Gastroesophageal sphincter (tissue), 4 donors: ENCODE measurements around the gene RPL41. TPM values are rescaled to one million over a fixed set of nuclear protein-coding genes. Genes with fewer than 3 reads are reported as not detected.

Source experiments
- ATAC-seq: fragments of 150-250 bp; one replicate; pipeline ENCODE4 v1.9.1; 2016; ENCODE audit warnings: mild to moderate bottlenecking, moderate library complexity
- H3K27ac ChIP-seq, 4 donors: fragments of 200-600 bp; sonication (generic) in 3 of 4; 1 replicate in 3 of 4; 2 replicates in 1 of 4; pipeline ENCODE4 v1.5.1; 2016 to 2019
- H3K27me3 ChIP-seq: fragments of 200-600 bp; sonication (generic); one replicate; pipeline ENCODE4 v1.5.1; 2019
- H3K36me3 ChIP-seq, 2 donors: fragments of 200-600 bp; sonication (generic); one replicate each; pipeline ENCODE4 v1.5.1; 2019; ENCODE audit warnings: control low read depth in 1 of 2
- H3K4me1 ChIP-seq, 3 donors: fragments of 200-600 bp; sonication (generic); 1 replicate in 2 of 3; 2 replicates in 1 of 3; pipeline ENCODE4 v1.5.1; 2016 to 2019; ENCODE audit warnings: control low read depth in 2 of 3
- H3K4me3 ChIP-seq, 2 donors: fragments of 200-600 bp; sonication (generic); one replicate each; pipeline ENCODE4 v1.5.1; 2019; ENCODE audit warnings: mild to moderate bottlenecking in 1 of 2, moderate library complexity in 1 of 2
- H3K9me3 ChIP-seq, 3 donors: fragments of 200-600 bp; sonication (generic); one replicate each; pipeline ENCODE4 v1.5.1; 2017 to 2019; ENCODE audit warnings: control low read depth in 2 of 3
- EP300 ChIP-seq: sonication (generic); formaldehyde crosslinking; IDR thresholded peaks from one replicate; pipeline ENCODE4 v1.6.1; 2017; ENCODE audit warnings: antibody characterized with exemption, mild to moderate bottlenecking
- POLR2A ChIP-seq, 2 donors: fragments of 450-650 bp; IDR thresholded peaks; one replicate each; pipeline ENCODE4 v1.6.1; 2017; ENCODE audit warnings: antibody characterized with exemption in 2 of 2, mild to moderate bottlenecking in 2 of 2, moderate library complexity in 1 of 2
- POLR2AphosphoS5 ChIP-seq: sonication (generic); formaldehyde crosslinking; IDR thresholded peaks from one replicate; pipeline ENCODE4 v1.6.1; 2017; ENCODE audit warnings: antibody characterized with exemption
- WGBS, 2 donors: methylation state at CpG; one replicate each; pipeline ENCODE4 v1.1.5; 2018; ENCODE audit warnings: low coverage in 1 of 2; 5-methylcytosine and 5-hydroxymethylcytosine counted together
- total RNA-seq, 4 donors: library from RNA; depleted of rRNA; stranded (reverse); fragments of >200 nt; gene quantifications; one replicate each; pipeline ENCODE4 v1.1.0, GENCODE V29; 2016
- TF ChIP-seq, protein P1 (sequence below), 4 experiments: fragments of 200-600 bp in 2 of 4; fragments of 450-650 bp in 2 of 4; sonication (generic) in 1 of 4; IDR thresholded peaks; one replicate each; pipeline ENCODE4 v1.5.1; 2017 to 2019; ENCODE audit warnings: antibody characterized with exemption in 4 of 4, mild to moderate bottlenecking in 2 of 4, moderate library complexity in 2 of 4

Gene RPL41
- total RNA-seq, 4 donors from 2014 or later, result 1,487 to 4,346 (median 2,874) TPM

DNA sequence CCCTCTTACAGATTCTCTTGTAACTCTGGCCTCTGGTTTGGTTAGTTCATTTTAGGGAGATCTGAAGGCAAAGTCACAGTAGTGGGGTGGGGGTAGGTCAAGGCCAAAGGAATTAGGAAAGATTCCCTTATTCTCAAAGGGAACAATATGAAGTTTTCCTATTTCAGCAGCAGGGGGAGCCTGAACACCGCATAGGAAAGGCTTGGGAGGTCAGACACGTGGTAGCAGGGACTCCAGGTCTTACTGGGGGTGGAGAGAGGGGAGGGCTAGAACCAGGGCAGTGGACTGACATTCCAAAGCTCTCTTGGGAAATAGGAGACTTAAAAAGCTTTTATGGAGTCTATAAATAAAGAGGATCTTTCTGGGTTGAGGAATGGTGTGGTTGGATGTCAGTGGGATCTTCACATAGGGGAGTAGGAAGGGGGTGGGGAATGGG is 2.9 kb downstream of the RPL41 start:
- peak; percentile 63 for ATAC-seq
- Histone ChIP-seq H3K36me3 (peaks cover 3 to 28% of the 10 kb centered on the region in 2 donors), H3K27me3 (no peaks in the 10 kb centered on the region), H3K27ac (peak overlapping the region; percentile 92 to 99 (median 96)), H3K9me3 (no peaks in the 10 kb centered on the region), H3K4me3 (peak overlapping the region; percentile 64 to 81), H3K4me1 (peaks cover 11 to 71% (median 22%) of the 10 kb centered on the region in 3 donors)
- 0% methylated on average over 2 of the region's 2 CpGs; no CpG with 5 or more reads in 1 of the 2 donors for WGBS, 2 donors
- no peak for TF ChIP-seq POLR2A (IDR thresholded peaks at IDR 0.05)
- peak; percentile 67 for TF ChIP-seq POLR2AphosphoS5
- TF ChIP-seq, protein P1, sequence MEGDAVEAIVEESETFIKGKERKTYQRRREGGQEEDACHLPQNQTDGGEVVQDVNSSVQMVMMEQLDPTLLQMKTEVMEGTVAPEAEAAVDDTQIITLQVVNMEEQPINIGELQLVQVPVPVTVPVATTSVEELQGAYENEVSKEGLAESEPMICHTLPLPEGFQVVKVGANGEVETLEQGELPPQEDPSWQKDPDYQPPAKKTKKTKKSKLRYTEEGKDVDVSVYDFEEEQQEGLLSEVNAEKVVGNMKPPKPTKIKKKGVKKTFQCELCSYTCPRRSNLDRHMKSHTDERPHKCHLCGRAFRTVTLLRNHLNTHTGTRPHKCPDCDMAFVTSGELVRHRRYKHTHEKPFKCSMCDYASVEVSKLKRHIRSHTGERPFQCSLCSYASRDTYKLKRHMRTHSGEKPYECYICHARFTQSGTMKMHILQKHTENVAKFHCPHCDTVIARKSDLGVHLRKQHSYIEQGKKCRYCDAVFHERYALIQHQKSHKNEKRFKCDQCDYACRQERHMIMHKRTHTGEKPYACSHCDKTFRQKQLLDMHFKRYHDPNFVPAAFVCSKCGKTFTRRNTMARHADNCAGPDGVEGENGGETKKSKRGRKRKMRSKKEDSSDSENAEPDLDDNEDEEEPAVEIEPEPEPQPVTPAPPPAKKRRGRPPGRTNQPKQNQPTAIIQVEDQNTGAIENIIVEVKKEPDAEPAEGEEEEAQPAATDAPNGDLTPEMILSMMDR (IDR thresholded peaks at IDR 0.05), result peak; percentile 72 to 92 (median 90)
- no peak for TF ChIP-seq EP300

DNA sequence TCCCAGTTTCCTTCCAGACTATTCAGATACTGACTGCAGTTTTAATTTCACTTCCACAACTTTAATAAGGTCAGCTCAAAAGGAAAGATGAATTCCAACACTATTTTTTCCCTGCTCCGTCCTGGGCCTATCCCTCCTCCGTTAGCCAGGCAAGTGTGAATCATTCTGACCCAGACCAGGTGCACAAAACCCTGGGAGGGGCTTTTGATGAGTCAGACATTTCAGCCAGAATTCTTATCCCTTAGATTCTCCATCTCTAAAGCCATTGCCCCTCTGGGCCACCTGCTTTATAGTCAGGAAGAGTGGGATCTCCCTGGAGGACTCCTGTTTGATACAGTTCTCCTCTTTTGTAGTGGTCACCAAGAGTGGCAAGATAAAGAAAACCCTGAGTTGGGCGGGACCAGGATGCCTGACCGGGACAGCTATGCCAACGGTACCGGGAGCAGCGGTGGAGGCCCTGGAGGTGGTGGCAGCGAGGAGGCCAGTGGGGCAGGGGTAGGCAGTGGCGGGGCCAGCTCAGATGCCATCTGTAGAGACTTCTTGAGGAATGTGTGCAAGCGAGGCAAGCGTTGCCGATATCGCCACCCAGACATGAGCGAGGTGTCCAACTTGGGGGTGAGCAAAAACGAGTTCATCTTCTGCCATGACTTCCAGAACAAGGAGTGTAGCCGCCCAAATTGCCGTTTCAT is 3.9 kb downstream of the RPL41 start:
- 31 to 80% methylated on average over 2 to 3 of the region's 17 CpGs for WGBS, 2 donors
- TF ChIP-seq, protein P1 (IDR thresholded peaks at IDR 0.05), result no peak
- TF ChIP-seq POLR2AphosphoS5 (no peak), EP300 (no peak), POLR2A (IDR thresholded peaks at IDR 0.05) (no peak)
- H3K36me3 ChIP-seq, result peaks cover 3 to 28% of the 10 kb centered on the region in 2 donors
- H3K4me3 ChIP-seq, result no peak overlapping the region
- no peaks in the 10 kb centered on the region for H3K9me3 ChIP-seq
- H3K27ac ChIP-seq, result peak overlapping the region; percentile 92 to 99 (median 96)
- peaks cover 11 to 77% (median 22%) of the 10 kb centered on the region in 3 donors for H3K4me1 ChIP-seq
- H3K27me3 ChIP-seq, result no peaks in the 10 kb centered on the region
- no peak for ATAC-seq

GRCh38 chr12:56121204-56121870 is 4.9 kb downstream of the RPL41 start:
- Histone ChIP-seq H3K4me3 (no peak overlapping the region), H3K27me3 (no peaks in the 10 kb centered on the region), H3K27ac (peak overlapping the region in 3 of 4 donors; percentile 95 to 99 (median 97)), H3K36me3 (peaks cover 3 to 28% of the 10 kb centered on the region in 2 donors), H3K4me1 (peaks cover 11 to 83% (median 22%) of the 10 kb centered on the region in 3 donors), H3K9me3 (no peaks in the 10 kb centered on the region)
- WGBS, 2 donors, result 76 to 92% methylated on average over 4 to 5 of the region's 11 CpGs
- TF ChIP-seq EP300 (no peak), POLR2A (IDR thresholded peaks at IDR 0.05) (no peak), POLR2AphosphoS5 (no peak)
- TF ChIP-seq, protein P1 (IDR thresholded peaks at IDR 0.05), result no peak
- ATAC-seq, result no peak

- WGBS, 2 donors, result 40 to 44% methylated on average over 2 of the region's 2 CpGs
- TF ChIP-seq, protein P1 (IDR thresholded peaks at IDR 0.05), result no peak
- TF ChIP-seq EP300 (no peak), POLR2A (IDR thresholded peaks at IDR 0.05) (no peak), POLR2AphosphoS5 (no peak)
- Histone ChIP-seq H3K4me1 (peaks cover 18 to 95% (median 31%) of the 10 kb centered on the region in 3 donors), H3K27me3 (no peaks in the 10 kb centered on the region), H3K36me3 (peaks cover 3 to 28% of the 10 kb centered on the region in 2 donors), H3K4me3 (no peak overlapping the region), H3K27ac (peak overlapping the region in 3 of 4 donors; percentile 95 to 99 (median 97)), H3K9me3 (no peaks in the 10 kb centered on the region)
- no peak for ATAC-seq
Measured at GRCh38 chr12:56122637-56123036, 6.2 kb downstream of the RPL41 start.
